GM21576 (cell line): ENCODE measurements around the gene CENPI.
"Not testable (repeated sequence)": the region's sequence is repeated elsewhere in the genome, so short reads cannot be mapped to it uniquely, and the experiment has no call there.

ENCODE experiments used
- ATAC-seq: cut with Tn5 transposase; IDR thresholded peaks from one replicate; pipeline ENCODE4 v1.9.1; 2021; ENCODE audit warnings: mild to moderate bottlenecking, moderate library complexity; ENCODE audit not compliant: unreplicated experiment

Gene CENPI, protein sequence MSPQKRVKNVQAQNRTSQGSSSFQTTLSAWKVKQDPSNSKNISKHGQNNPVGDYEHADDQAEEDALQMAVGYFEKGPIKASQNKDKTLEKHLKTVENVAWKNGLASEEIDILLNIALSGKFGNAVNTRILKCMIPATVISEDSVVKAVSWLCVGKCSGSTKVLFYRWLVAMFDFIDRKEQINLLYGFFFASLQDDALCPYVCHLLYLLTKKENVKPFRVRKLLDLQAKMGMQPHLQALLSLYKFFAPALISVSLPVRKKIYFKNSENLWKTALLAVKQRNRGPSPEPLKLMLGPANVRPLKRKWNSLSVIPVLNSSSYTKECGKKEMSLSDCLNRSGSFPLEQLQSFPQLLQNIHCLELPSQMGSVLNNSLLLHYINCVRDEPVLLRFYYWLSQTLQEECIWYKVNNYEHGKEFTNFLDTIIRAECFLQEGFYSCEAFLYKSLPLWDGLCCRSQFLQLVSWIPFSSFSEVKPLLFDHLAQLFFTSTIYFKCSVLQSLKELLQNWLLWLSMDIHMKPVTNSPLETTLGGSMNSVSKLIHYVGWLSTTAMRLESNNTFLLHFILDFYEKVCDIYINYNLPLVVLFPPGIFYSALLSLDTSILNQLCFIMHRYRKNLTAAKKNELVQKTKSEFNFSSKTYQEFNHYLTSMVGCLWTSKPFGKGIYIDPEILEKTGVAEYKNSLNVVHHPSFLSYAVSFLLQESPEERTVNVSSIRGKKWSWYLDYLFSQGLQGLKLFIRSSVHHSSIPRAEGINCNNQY

DNA sequence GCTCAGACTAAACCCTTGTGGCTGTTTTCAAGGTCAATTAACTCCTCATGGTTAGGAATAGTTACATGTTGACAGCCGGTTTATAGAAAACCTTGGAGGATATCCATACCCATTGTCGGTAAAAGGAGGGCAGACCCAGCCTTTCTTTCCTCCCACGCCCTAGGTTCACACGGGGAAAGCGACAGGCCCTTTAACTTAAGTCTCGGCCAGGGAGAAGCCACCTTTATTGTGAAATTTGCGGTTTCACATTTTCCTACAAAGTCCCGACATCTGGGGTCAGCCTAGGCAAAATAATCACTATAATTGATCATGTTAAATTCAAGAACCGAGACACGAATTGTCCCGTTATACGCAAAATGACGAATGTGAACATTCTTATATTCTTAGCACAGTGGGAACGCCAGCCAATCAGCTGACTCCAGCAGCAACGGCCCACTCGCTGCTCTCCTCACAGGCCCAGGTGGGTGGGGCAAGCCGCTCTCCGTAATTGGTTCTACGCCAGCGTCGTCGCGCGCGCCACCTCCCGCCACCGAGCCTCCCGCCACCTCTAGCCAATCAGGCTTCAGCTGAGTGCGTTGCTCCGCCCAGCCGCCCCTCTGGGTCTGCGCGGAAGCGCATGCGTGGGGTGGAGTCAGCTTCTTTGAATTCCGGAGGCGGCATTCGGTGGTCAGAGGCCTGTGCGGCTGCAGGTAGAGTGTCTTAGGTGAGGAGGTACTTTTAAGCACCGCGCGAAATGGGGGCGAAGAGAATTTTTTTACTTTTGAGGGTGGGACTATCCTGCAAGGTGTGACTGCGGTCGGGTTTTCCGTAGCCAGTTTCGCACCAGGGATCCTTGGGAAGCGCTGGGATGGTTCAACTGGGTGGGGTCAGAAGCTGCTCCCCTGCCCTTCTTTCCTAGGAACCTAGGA lies at the start of gene CENPI:
TSS of gene CENPI (plus strand) at position 659 of the 908 bp plus-strand sequence. CDS start 2,867 bp downstream, outside the sequence.
- peak; percentile 99 for ATAC-seq

DNA sequence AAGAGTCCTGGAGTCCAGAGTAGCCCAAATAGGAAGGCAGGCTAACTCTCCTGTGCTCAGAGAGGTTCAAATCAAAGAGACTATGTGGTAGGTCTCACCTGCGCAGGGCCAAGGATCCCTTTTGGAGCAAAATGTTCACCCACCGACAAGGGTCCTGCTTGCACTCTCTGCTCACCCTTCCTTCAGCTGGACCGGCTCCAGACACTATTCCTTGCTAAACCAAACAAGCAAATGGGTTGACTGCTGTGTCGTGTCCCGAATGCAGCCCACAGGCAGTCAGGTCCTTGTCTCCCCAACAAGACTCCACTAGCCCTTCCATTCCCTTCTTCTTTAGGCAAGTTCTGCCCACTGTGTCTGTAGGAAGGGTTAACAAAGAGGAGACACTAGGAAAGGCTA lies 46.9 kb upstream of the CENPI start:
- no peak for ATAC-seq

DNA sequence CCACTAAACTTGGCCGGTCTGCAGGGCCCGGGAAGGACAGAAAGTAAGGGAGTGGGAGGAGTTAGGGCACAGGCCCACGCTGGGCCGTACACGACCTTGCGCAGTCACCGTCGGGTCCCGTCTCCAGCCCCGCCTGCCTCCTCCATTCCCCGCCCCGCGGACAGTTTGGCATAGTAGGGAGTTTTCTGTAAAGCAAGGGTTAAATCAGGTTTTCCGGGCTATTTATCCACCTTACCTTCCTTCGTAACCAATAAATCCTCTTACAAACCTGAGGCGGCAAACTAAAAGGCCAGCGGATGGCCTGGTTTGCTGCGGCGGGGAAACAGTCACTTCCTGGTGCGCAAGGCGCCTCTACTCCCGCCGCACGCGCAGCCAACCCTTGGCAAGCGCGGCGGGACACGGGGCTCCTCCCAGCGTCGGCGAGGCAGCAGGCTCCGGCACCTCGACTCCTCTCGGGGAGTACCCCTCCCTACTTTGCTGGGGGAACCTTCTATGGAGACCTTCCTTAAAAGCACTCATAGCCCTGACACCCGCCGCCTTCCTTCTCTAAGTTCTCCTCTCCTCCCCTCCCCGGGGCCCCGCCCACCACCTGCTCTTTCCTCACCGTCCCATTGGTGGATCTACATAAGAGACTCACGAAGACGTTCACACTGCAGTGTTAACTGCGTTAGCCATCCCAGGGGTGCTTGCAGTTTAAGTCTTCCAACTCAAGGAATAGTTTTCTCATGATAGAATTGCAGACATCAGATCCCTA lies 46.3 kb upstream of the CENPI start, which contains the start of gene TRMT2B:
TSS of gene TRMT2B (minus strand) at position 563 of the 754 bp plus-strand sequence. CDS start 9,822 bp downstream, outside the sequence.
- peak; percentile 94 for ATAC-seq

DNA sequence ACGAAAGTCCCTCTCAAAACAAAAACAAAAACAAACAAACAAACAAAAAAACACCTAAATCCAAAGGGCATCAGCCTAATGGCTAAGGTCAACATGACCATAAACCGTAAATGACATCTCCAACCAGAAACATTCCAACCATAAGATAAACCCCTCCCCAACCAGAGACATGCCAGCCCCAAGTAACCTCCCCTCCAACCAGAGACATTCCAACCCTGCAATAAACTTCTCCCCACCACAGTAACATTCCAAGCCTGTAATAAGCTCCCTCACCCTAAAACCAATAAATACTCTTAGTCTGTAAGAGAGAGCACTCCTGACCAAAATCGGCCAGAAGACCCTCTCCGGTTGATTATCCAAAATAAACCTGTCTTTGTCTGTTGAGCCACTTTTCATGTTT lies 41.5 kb upstream of the CENPI start:
- ATAC-seq: not testable (repeated sequence)

DNA sequence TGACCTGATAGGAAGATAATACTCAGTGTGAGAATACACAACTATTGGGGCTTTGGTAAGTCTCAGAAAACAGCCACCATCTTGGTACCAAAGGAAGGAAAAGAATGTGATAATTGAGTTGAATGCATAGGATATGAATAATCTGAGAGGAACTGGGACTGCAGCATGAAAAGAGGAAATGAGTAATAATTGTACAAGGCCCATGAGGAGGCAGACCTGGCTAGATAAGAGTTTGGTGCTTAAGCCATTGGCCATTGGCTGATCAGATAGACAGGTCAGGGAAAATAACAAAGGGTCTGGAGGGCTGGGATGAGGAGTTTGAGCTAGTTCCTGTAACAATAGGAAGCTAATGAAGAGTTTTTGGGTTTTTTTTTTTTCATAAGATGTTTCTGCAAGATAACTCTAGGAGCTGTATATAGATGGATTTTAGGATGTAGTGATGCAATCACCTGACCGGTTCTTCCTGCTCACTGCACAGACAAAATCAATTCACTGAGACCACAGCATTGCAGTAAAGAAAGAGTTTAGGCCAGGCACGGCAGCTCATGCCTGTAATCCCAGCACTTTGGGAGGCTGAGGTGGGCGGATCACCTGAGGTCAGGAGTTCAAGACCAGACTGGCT lies 40.8 kb upstream of the CENPI start:
- ATAC-seq: peak; percentile 90

DNA sequence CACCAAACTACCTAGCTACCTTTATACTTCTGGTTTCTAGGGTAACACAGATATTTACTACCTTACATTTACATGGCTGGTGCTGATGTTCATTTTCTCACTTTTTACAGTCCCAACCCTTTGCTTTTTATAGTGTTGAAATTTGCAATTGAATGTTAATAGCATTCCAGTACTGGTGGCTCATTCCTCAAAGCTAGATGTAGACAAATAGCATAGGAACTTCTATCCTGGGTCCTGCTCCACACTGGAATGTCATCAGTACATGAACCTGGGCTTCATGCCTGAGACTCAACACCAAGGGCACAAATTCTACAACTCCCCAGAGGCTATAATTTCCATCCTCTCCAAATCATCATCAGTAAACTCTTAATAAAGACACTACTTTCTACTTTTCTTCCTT lies 35.8 kb upstream of the CENPI start:
- no peak for ATAC-seq

DNA sequence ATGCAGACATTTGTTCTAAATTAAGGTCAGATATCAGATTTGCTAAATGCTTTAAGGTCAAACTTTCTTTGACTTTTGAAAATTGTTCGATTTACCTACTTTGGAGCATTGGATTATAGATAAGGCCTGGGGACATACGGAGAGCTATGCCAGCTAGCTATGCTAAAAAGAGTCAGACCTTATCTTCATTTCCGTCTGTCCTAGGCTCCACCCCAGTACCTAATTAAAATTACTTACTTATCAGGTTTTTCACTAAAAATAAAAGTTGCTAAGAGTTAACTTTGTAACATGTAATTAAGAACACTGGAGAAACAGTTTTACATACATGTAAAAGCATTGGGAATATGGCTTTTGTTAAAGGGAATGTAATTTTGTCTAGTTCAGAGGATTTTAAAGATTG lies 26.4 kb upstream of the CENPI start:
- no peak for ATAC-seq

DNA sequence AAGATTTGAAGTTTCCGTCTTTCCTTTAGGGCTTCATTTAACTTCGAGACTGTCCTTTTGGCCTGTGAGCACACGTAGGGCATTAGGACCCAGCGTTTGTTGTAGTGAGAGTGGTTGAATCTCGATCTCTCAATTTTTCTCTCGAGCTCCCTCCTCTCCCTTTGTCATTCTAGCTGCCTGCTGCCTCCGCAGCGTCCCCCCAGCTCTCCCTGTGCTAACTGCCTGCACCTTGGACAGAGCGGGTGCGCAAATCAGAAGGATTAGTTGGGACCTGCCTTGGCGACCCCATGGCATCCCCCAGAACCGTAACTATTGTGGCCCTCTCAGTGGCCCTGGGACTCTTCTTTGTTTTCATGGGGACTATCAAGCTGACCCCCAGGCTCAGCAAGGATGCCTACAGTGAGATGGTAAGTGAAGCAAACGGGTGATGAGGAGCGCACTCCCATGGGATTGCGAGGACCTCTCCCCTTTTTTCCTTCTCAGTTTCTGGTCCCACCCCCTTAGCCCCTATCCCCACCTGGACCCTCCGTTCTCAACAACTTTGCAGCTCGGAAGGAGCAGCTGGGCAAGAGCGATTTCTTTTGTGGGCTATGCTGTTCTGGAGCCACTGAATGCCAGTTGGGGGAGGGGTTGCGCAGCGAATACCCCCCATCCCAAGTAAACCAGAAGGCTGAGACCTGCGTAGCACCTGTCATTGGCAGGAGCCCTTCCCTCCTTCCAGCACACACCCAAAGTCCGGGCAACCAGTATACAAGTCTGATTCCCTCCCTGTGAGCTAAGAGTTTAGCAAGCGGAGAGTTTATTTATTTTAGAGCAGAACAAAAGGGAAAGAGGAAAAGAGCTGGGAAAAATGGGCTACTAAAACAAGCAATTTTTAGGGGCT lies 19.0 kb upstream of the CENPI start, which contains the start of gene TMEM35A:
TSS of gene TMEM35A (plus strand) at position 164 of the 883 bp plus-strand sequence. CDS start at position 288, 124 bp downstream.
- ATAC-seq: no peak

DNA sequence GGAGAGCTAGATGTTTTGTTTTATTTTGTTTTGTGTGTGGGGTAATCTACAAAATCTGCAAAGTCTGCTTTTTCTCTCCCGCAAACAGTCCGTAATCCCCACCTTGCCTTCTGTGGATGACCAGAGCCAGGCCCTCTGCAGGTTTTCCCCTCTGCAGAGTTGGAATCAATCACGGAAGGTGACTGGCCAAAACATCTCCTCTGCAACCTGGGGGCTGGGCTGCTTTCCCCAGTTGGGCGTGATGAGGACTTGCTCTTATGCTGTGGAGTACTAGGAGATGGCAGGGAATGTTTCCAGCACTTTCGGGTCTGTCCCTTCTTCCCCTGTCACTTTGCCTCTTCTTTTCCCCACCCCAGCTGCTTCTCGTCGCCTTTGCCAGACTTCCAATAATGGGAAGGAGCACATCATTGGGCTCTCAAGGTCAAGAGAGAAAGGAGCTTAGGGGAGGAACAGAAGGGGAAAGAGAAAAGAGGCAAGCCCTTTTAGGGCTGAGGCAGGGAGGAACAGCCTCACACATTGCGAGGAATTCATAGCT lies 18.2 kb upstream of the CENPI start:
- ATAC-seq: no peak

DNA sequence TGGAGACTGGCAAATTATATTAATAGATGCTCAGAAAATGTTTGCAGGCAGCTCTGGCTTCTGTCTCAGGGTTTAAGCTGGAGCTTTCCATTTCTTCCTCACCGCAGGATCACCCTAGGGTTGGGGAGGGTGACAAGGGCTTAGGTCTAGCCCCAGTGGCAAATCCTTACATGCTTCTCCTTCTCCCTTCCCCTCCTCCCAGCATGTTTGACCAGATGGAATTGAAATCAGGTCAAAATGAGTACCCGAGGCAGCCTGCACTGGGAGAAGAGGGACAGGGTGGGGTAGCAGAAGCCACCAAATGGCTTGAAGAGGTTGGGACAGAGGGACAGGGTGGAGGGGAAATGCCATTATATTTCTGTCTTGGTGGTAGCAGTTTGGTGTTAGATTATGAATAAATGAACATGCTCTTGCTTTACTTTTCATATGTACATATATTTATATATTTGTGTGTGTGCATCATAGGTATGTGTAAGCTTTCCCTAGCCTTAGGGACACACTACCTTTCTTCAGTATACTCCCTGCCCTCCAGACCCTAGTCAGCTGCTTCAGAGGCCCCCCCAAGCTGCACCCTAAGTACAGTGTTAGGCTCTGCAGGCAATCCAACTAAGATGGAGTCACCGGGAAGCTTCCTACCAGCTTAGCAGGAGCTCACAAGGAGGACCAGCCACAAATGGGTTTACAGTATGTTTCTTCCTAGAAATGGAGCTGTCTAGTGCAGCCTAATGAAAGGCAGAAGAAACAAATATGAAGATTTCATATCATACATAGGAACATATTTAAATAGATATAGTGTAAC lies 17.5 kb upstream of the CENPI start:
- no peak for ATAC-seq

DNA sequence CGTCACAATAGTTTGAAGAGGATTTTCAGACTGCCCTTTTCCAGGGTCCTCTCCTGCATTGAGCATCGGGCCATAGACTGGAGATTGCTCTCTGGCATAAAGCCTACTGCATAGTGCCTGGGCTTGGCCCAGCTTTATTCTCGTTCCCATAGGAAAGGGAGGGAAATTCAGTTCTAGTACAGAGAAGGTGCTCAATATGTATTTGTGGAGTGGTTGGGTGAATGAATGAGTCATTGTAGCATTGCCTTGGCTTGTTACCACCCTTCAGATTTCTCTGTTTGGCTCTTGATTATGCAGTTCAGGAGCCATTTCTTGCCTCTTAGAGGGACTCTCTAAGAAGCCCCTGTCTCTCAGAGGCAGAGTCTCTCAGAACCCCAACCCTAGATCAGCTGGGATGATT lies 16.8 kb upstream of the CENPI start:
- no peak for ATAC-seq

DNA sequence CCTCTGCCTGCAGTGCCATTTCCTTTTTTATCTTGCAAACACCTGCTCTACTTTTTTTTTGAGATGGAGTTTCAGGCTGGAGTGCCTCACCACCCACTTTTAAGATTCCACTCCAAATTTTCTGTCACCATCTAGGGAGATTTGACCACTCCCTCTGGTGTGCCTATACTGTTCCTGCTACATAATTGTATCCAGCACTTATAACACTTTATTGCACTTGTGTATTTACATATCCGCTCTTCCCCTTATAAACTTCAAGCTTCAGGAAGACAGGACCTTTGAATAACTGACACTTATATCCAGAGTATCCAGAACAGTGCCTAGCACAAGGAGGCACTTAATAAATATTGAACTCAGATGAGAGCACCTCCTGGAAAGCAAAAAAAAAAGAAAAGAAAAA lies 6.2 kb upstream of the CENPI start:
- no peak for ATAC-seq

DNA sequence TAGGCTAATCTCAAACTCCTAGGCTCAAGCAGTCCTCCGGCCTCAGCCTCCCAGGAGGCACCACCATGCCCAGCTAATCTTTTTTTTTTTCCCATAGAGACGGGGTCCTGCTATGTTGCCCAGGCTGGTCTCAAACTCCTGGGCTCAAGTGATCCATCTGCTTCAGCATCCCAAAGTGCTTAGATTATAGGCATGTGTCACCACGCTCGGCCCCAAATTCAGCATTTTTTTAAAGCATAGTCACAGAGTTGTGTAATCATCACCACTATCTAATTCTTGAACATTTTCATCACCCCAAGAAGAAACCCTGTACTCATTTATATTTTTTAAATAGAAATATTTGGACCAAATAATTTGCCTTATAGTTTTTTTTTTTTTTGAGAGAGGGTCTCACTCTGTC lies 10.3 kb downstream of the CENPI start:
- ATAC-seq: no peak

DNA sequence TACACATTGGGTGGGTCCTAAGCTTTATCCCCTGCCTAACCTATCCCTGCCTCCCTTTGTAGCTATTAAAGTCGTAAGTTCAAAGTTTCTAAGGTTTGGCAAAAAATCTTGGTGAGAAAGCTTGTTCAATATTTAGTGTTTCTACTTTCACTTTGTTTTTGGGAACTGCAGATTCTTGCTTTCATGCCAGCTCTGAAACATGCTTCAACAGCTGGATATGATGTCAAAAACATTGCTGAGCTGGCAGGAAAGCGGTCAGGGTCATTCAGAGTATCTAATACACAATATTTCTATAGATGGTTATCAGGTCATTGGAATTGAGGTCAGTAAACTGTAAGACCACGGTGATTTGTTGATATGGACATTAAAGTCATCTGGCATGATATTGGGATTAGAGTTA lies 19.7 kb downstream of the CENPI start:
- ATAC-seq: no peak

DNA sequence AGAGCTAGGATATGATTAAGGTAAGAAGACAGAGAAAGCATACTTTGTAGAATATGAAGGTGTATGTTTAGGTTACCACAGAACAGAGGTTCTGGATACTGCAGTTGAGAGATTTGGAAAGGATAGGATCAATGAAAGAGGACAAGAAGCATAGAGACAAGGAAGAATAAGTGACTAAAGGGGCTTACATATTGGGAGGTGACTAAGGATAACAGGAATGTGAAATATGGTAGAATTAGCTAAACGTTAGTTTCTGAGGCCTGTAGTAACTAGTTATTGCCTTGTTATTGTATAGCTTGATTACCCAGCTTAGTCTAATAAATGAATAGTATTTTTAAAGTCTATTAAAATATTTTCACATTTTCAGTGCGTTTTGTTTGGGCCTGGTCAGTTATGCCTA lies 38.2 kb downstream of the CENPI start:
- ATAC-seq: no peak
